Activated T-cell treated with anti-CD3 and anti-CD28 coated beads for 1 hour (primary cell): Measurements from ENCODE around the gene KRTAP5-3.
"Not testable (repeated sequence)": the region's sequence is repeated elsewhere in the genome, so short reads cannot be mapped to it uniquely, and the experiment has no call there.

ENCODE experiments used
- DNase-seq: peaks from one replicate; pipeline ENCODE4 v3.0.0-alpha.2; 2020; ENCODE audit warnings: low read depth

The KRTAP5-3 gene

DNA sequence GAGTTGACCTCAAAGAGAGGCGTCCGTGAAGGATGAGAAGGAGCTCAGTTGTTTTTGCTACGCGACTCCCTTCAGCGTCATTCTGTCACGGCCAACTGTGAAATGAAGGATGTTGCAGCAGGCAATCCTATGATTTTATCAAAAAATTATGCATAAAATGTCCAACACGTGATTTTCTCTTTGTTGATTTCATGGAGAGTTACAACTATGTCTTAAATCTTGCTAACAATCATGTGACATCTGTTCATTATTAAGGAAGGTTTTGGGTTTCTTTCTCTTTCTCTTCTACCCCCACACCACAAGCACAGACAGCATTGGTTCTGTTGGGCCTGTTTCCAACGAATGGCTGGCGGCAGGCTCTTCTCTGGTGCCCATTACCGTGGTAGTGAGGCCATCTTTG, 10.0 kb upstream of the KRTAP5-3 start:
- no peak for DNase-seq

GRCh38 chr11:1607901-1608300, 362 bp downstream of the KRTAP5-3 start:
- DNase-seq = not testable (repeated sequence)

DNA sequence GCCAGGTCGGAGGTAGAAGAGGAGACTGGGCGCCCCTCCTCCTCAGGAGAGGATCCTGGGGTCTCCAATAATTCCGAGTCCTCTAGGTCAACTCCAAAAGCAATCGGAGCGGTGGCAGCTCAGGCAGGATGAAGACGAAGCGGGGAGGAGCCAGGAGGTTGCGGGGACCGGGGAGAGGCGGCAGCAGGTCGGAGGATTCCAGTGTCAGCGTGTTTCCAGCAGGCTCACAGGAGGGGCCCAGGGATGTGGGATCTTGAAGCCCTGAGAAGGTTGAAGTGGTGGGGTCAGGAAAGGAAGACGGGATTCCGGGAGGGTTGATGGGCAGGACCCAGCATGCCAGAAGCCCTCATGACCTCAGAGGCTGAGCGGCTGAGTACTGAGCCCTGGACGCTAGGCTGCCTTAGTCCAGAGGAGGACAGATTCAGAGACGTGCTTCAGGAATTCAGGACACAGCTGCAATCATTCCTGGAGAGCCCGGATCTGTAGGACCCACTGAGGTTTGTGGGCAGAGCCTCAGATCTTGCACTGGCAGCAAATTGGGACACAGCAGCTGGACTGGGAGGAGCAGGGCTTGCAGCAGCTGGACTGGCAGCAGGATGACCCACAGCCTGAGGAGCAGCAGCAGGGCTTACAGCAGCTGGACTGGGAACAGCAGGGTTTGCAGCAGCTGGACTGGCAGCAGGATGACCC, 962 bp downstream of the KRTAP5-3 start:
- DNase-seq = not testable (repeated sequence)

- not testable (repeated sequence) for DNase-seq
These were observed 2.3 kb downstream of the KRTAP5-3 start for GRCh38 chr11:1605923-1606322.

- DNase-seq = no peak
These were observed 3.6 kb downstream of the KRTAP5-3 start for GRCh38 chr11:1604711-1605110.

GRCh38 chr11:1604181-1604580, 4.1 kb downstream of the KRTAP5-3 start:
- DNase-seq = no peak

- no peak for DNase-seq
These were observed 4.6 kb downstream of the KRTAP5-3 start for GRCh38 chr11:1603629-1604028.

DNA sequence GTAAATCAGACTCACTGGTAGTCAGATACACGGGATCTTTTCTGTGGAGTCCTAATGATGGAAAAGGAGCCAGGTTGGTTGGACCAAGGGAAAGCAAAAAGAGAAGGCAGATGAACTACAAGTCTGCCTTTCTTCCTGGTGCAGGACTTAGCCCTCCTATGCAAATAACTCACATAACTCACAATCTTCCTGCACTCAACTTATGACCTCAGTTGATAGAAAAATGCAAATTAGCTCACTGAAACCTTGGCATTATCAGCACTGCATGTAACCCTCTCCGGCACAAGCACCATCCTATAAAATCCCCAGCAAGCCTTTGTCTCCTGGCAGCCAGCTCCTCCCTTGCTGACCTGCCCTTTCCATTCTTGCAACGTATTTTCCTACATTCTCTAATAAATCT, 6.6 kb downstream of the KRTAP5-3 start:
- not testable (repeated sequence) for DNase-seq

DNA sequence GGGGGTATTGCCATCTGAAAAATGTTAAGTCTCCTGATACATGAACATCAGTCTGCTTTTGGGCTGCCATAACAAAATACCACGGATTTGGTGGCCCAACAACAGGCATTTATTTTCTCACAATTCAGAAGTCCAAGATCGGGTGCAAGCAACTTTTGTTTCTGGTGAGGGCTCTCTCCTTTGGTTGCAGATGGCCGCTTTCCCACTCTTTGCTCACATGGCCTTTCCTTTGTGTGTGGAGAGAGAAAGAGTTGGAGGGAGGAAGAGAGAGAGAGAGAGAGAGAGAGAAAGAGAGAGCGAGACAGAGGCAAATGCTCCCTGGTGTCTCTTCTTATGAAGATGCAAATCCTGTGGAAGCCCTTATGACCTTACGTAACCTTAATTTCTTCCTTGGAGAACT, 7.6 kb downstream of the KRTAP5-3 start:
- no peak for DNase-seq

DNA sequence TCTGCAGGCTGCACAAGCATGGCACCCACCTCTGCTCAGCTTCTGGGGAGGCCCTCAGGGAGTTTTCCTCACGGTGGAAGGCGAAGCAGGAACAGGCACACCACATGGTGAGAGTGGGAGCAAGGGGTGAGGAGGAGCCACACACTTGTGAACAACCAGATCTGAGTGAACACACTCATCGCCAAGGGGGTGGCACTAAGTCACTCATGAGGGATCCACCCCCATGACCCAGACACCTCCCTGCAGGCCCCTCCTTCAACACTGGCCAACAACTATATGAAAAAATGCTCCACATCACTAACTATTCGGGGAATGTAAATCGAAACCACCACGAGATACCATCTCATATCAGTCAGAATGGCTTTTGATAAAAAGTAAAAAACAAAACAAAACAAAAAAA, 9.4 kb downstream of the KRTAP5-3 start:
- no peak for DNase-seq

GRCh38 chr11:1598406-1598805, 9.9 kb downstream of the KRTAP5-3 start:
- DNase-seq = not testable (repeated sequence)

DNA sequence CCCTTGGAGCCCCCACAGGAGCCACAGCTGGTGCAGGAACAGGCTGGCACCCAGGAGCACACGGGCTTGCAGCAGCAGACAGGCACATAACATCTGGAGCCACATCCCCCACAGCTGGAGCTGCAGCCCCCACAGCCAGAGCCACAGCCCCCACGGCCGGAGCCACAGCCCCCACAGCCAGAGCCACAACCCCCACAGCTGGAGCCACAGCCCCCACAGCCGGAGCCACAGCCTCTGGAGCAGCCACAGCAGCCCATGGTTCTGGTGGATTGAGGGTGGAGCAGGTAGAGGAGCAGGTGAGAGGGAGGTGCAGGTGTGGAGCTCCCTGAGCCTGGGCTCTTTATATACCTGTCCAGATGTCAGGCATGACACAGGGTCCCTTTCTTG, 10.3 kb downstream of the KRTAP5-3 start, which contains the start of gene KRTAP5-2:
KRTAP5-2 (minus strand) TSS at position 301 of the 387 bp plus-strand sequence; CDS start at position 257, 44 bp downstream.
- DNase-seq = no peak

- no peak for DNase-seq
These were observed 10.8 kb downstream of the KRTAP5-3 start for GRCh38 chr11:1597331-1597993.

DNA sequence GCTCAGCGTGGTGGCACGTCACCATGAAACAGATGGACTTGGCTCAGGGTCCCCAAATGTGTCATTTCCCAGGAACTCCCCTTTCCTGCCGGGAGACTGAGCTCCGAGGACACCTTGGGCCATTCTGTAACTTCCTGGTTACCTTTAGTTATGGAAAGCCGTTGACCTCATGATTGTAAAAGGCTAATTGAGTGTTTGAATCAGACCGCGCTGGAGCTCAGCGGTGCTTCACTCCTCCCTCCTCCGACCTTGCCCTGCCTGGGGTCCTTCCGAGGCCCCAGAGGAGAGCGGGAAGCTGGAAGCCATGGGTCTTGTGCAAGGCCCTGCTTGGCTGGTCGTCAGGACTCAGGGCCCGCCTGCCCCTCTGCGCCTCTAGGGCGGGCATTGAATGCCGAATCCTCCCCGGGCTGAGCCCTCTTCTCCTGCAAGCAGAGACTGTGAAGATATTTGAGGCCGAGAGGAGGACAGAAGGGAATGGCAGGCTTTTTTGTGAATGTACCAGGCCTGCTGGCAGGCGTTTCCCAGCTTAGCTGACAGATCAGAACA, 11.6 kb downstream of the KRTAP5-3 start:
- DNase-seq = not testable (repeated sequence)

DNA sequence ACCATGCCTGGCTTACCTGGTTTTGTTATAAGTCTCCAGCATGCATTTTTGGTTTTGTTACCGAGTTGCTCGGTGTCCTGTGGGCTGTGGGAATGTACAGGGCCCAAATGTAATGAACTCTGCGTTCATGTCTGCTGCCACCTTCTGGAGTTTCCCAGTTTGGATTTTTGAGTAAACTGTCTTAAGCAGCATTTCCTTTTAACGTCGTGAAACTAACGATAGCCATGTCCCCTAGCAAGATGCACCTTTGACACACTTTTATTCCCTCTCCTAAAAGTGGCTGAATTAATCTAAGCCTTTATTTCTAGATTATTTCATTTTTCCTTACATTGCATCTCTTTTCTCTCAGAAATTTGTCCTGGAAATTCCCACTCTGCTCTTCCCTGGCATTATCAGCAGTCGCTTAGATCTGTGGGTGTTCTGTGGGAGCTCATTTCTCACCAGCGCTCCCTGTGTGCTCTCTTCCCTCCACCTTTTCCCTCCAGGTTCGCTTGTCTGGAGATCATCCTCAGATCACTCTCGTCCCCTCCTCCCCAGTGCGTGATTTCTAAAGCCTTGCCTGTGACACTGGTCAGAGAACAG, 12.2 kb downstream of the KRTAP5-3 start:
- DNase-seq = not testable (repeated sequence)

DNA sequence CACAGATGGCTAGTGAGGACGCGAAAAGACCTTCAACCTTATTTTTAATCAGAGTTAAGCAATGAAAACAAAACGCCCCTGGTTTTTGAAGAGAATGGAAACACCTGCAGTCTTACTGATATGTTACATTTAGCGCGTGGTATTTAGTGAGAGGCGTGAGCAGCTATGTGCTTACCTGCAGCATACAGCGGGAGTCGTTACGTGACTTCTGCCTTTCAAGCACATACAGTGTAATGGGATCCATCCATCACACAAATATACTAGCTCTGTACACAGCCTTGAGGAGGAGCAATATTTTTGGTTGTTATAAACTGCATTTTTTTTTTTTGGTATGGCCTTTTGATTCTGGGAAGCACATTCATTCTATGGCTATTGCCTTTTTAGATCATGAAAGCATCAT, 15.6 kb downstream of the KRTAP5-3 start:
- DNase-seq = no peak

GRCh38 chr11:1589996-1590395, 18.3 kb downstream of the KRTAP5-3 start:
- DNase-seq = no peak

DNA sequence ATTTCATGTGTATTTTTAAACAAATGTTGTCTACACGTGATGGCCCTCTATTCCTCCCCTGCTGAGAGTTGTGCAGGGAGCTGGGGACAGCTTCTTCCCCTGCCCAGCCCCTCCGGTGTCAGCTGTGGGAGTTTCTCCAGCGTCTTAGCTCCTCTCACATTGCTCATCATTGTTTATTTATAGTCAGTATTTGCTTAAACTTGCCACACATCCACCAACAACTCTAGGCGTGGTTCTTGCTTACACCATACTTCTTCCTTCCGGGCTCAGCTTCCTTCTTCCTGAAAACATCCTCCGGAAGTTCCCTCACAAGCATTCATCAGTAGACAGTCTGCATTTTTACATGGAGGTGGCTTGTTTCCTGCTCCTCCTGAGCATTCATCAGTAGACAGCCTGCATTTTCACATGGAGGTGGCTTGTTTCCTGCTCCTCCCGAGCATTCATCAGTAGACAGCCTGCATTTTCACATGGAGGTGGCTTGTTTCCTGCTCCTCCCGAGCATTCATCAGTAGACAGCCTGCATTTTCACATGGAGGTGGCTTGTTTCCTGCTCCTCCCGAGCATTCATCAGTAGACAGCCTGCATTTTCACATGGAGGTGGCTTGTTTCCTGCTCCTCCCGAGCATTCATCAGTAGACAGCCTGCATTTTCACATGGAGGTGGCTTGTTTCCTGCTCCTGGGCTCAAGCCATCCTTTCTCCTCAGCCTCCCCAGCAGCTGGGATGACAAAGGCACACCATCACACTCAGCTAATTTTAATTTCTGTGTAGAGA, 18.9 kb downstream of the KRTAP5-3 start:
- not testable (repeated sequence) for DNase-seq

- no peak for DNase-seq
These were observed 21.6 kb downstream of the KRTAP5-3 start for GRCh38 chr11:1586699-1587098.

- not testable (repeated sequence) for DNase-seq
These were observed 23.4 kb downstream of the KRTAP5-3 start, which contains the start of gene KRTAP5-1 for GRCh38 chr11:1584661-1585370. TSS of gene KRTAP5-1 (minus strand) at chr11:1585283. CDS start at chr11:1585249, 34 bp downstream.

- not testable (repeated sequence) for DNase-seq
These were observed 25.4 kb downstream of the KRTAP5-3 start for GRCh38 chr11:1582909-1583308.
